ENCODE results near the gene PFDN4.
"Not testable (repeated sequence)": the region's sequence is repeated elsewhere in the genome, so short reads cannot be mapped to it uniquely, and the experiment has no call there.

The PFDN4 gene

GRCh38 chr20:54227751-54228150 lies 19.9 kb downstream of the PFDN4 start:
- no peak for DNase-seq

- no peak for DNase-seq
Observed at GRCh38 chr20:54228841-54229240, 21.0 kb downstream of the PFDN4 start.

- DNase-seq = no peak
Observed at GRCh38 chr20:54229566-54230160, 21.8 kb downstream of the PFDN4 start.

- DNase-seq = no peak
Observed at GRCh38 chr20:54231036-54231435, 23.1 kb downstream of the PFDN4 start.

- no peak for DNase-seq
Observed at GRCh38 chr20:54234991-54235390, 27.1 kb downstream of the PFDN4 start.

- DNase-seq = no peak
Observed at GRCh38 chr20:54237116-54237943, 29.4 kb downstream of the PFDN4 start.

- DNase-seq = no peak
Observed at GRCh38 chr20:54244113-54244512, 36.2 kb downstream of the PFDN4 start.

GRCh38 chr20:54248705-54249104 lies 40.8 kb downstream of the PFDN4 start:
- not testable (repeated sequence) for DNase-seq

- DNase-seq = no peak
Observed at GRCh38 chr20:54250691-54251090, 42.8 kb downstream of the PFDN4 start.

GRCh38 chr20:54251096-54251495 lies 43.2 kb downstream of the PFDN4 start:
- no peak for DNase-seq

- no peak for DNase-seq
Observed at GRCh38 chr20:54254596-54254995, 46.7 kb downstream of the PFDN4 start.

GRCh38 chr20:54255157-54255556 lies 47.3 kb downstream of the PFDN4 start:
- no peak for DNase-seq

GRCh38 chr20:54256202-54256601 lies 48.3 kb downstream of the PFDN4 start:
- DNase-seq = no peak

GRCh38 chr20:54257071-54257816 lies 49.4 kb downstream of the PFDN4 start:
- DNase-seq = no peak

GRCh38 chr20:54260116-54260515 lies 52.2 kb downstream of the PFDN4 start:
- DNase-seq = no peak

- no peak for DNase-seq
Observed at GRCh38 chr20:54262671-54263070, 54.8 kb downstream of the PFDN4 start.

- no peak for DNase-seq
Observed at GRCh38 chr20:54263116-54263690, 55.3 kb downstream of the PFDN4 start.

GRCh38 chr20:54265791-54266190 lies 57.9 kb downstream of the PFDN4 start:
- DNase-seq = not testable (repeated sequence)

- DNase-seq = no peak
Observed at GRCh38 chr20:54266844-54267243, 59.0 kb downstream of the PFDN4 start.

GRCh38 chr20:54267483-54268003 lies 59.7 kb downstream of the PFDN4 start:
- no peak for DNase-seq

GRCh38 chr20:54268941-54269340 lies 61.1 kb downstream of the PFDN4 start:
- no peak for DNase-seq
